Endothelial cell of hepatic sinusoid (primary cell): ENCODE results near the gene FAM234B.
"Not testable (repeated sequence)": the region's sequence is repeated elsewhere in the genome, so short reads cannot be mapped to it uniquely, and the experiment has no call there.

Experiments
- in situ Hi-C: cut with HindIII; loops from 2 replicates; pipeline ENCODE4 v1.10.0; 2017; ENCODE audit warnings: low sequenced_read_pairs

Gene FAM234B

DNA sequence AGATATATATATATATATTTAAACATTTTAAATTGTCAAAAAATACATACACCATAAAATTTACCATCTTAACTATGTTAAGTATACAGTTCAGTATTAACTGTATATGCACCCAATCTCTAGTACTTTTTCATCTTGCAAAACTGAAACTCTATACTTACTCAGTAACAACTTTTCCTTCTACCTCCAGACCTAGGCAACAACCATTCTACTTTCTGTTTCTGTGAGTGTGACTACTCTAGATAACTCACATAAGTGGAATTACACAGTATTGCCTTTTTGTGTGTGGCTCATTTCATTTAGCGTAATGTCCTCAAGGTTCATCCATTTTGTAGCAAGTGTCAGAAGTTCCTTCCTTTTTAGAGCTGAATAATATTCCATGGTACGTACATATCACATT, 8.2 kb downstream of the FAM234B start:
- in situ Hi-C loops = no loop called here

DNA sequence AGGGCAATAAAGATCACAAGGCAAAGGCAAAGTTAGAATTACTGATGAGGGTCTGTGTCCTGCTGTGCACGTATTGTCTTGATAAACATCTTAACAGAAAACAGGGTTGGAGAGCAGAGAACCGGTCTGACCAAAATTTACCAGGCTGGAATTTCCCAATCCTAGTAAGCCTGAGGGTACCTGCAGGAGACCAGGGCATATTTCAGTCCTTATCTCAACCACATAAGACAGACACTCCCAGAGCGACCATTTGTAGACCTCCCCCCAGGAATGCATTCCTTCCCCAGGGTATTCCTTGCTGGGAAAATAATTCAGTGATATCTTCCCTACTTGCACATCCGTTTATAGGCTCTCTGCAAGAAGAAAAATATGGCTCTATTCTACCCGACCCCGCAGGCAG, 9.4 kb downstream of the FAM234B start:
- in situ Hi-C loops = not testable (repeated sequence)

DNA sequence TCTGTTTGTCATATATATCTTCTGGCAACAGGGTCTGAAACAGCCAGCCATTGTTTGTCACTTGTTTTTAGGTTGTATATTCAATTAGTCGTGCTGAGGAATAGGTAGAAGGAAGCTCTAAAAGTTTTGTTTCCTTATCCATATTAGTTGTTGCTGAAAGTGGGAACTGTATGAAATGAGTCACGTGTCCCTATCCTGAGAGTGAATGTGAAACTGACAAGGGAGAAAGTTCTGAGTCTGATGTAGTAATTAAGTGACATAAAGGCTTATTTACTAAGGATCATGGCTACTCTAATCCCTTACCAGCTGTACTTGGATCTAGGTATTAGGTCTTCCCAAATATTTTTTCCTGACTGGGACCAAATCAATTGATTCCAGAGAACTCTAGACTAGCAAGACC, 16.4 kb downstream of the FAM234B start:
- in situ Hi-C loops = no loop called here

DNA sequence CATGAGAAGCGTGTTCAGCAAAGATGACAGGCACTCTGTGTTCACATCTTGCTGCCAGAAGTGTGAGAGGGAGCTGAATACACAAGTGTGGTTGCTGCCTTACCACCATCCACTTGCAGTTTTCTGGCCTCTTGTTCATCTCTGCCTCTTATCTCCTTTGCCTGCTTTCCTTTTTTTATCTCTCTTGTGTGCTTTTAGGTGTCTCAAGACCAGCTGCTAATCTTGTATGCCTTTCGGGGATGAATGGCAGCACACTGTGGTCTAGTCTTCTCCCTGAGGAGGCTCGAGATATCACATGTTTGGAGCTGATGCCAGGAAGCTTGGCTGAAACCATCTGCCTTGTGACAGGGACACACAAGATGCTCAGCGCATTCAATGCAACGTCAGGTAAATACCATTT, 17.2 kb downstream of the FAM234B start:
- in situ Hi-C loops = no loop called here

DNA sequence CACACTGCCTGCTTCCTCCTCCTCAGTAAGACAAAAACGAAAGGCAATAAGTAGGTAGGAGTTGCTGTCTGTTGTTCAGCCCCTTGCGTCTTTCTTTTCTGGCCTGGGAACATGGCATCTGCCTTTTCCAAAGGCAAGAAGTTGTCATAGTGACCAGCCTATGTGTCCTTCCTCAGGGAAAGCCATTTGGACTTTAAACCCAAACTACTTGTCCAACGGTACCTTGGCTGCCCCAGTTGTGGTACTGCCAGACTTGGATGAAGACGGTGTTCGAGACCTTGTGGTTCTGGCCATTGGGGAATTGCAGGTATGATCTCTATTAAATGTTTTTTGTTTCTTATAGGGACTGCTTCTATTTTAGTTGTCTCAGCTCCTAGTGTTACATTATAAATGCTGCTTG, 18.5 kb downstream of the FAM234B start:
- in situ Hi-C loops = no loop called here

DNA sequence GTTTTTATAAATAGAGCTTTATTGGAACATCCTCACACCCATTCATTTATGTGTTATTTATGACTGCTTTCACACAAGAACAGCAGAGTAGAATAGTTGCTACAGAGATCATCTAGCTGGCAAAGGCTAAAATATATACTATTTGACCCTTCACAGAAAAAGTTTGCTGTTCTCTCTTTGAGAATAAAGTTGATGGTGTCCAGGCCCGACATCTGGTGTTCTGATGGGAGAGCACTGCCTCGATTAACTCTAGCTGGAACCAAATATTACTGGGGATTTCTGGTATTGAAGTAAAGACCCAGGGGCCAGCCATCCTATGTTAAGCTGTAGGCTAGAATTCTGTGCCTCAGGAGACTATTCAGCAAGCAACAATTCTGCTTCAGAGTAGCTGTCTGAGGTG, 21.8 kb downstream of the FAM234B start:
- in situ Hi-C loops = no loop called here

DNA sequence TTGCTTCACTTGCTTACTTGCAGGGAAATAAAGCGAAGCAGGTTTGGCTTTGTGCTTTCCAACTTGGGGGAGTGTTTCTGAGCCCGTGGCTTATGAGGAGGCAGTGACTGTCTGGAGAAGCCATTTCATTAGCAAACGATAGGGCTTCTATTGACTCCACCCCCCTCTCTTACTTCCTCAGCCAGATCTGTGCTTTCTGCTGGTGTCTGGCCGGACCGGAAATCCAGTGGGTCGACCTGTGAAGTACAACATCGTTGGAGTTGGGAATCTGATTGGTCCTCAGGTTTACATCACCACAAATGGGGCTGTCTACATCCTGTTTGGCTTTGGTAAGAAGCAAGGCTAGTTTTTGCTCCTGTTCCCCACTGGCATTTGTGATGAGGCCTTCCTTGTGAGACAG, 22.3 kb downstream of the FAM234B start:
- in situ Hi-C loops = no loop called here

DNA sequence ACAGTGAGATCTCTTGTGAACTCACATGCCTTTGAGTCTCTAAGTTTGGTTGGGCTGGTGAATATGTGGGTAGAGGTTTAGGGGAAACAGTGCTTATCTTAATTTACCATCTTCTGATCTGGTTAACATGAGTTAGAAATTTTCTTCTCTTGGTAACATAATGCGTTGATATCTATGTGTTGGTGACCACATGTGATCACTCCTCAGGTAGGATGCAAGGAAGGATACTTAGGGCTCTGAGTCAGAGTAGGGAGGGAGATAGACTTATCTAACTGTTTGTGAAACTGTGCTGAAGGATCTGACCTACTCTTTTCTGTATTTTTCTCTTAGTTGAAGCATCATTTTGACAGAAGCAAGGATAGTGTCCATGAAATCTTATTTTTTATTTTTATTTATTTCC, 23.1 kb downstream of the FAM234B start:
- in situ Hi-C loops = no loop called here

DNA sequence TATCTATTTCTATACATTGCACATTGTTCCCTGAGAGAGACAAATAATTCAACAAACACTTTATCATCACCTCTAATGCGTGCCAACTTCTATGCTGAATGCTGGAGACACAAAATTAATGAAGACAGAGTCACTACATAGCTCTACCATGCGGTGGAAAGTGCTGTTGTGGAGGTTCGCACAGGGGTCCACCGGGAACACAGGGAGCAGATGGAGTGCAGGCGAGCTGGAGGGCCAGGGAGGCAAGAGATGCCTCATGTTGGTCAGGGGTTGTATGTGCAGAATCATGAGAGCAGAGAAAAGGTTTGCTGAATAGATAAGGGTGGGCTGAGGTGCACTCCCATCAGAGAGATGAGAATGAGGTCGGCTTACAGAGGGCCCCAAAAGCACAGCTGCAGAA, 25.2 kb downstream of the FAM234B start:
- in situ Hi-C loops = no loop called here

DNA sequence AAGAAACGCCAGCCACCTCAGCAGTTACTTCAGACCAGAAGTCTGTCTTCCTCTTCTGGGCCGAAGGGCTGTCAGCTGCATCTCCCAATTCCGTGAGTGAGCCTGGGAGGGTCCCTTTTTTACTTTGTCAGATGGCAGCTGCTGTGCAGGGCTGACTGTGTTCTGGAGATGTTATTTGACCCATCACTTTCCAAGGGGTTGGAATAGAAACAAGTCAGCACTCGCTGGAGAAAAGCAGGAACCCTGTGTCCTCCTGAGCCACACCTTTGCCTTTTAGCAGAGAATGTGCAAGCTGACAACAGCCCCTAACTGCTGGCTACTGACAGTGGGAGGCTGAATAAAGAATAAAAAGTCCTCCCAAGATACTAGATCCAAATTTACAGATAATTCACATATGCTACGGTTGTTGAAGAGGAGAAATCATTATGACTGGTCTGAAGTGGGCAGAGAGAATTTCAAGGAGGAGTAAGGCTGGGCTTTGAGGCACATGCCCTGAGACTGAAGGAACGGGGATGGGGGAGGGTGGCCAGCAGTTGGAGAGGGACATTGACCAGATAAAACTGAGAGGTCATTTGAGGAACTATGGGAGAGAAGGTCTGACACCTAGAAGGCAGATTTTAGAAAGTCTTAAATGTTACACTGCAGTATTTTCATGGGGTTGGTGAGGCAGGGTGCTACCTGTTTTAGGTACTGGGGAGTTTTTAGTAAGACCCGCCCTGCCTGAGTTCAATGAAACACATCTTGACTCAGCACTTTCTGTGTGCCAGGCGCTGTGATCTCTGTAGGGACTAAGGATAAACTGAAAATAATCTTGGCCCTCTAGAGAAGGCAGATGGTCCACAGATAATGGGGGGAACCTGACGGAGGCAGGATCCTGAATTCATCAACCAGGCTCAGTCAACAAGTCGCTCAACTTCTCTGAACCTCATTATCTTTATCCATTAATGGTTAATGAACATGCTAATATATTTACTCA, 27.4 kb downstream of the FAM234B start:
- in situ Hi-C loops = no loop called here

DNA sequence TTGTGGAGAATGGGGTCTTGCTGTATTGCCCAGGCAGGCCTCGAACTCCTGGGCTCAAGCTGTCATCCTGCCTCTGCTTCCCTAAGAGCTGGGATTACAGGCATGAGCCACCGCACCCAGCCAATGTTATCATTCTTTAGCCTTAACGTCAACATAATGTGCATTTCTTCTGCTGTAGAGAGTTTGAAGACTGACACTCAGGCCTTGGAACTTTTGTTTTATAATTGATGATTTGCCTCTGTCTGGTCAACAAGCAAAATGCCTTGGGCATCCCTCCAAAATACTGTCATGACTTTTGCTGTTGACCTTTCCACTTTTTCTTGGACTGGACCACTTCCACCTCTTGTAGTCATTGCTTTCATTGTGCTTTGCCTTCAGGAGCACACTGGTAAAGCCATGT, 29.0 kb downstream of the FAM234B start:
- in situ Hi-C loops = no loop called here

DNA sequence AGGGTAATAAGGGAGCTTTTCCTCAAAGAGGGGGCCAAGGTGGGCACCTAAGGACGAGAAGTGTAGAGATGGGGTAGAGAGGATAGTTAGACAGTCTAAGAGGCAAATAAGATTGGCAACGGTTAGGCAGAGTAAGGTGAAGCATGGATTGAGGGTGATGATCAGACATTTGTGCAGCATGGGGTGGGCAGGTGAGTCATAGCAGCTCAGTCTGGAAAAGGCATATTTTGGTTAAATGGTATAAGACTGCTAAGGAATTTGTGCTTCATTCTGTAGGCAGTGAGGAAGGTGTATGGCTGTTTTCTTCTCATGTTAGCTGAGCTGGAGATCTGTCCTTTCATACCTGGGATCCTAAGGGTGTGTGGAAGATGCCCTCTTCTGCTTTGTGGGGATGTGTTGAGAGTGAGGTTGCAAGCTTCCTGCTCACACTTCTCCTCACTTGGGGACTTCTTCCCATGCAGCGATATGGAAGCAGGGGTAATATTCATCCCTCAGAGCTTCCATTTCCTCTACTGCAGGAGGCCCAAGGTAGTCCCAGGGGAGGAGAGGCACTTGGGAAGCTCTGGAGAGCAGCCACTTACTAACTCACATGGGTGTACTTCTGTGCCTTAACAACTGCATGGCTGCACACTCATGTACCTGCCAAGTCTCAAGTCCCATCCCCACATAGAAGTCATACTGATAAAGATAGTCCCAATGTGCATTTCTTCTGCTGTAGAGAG, 30.4 kb downstream of the FAM234B start:
- in situ Hi-C loops = no loop called here

DNA sequence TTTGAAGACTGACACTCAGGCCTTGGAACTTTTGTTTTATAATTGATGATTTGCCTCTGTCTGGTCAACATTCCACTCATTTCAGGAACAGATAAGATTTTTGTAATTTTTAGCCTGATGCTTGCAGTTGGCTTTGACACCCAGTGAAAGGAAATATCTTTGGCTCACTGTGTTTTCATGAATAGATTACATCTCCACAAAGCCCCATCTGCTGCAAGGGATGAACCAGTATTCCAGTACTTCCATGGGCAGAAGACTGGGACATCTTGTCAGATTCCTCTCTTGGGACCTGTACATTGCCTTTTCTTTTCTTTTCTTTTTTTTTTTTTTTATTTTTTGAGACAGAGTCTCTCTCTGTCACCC, 30.9 kb downstream of the FAM234B start:
- in situ Hi-C loops = no loop called here

DNA sequence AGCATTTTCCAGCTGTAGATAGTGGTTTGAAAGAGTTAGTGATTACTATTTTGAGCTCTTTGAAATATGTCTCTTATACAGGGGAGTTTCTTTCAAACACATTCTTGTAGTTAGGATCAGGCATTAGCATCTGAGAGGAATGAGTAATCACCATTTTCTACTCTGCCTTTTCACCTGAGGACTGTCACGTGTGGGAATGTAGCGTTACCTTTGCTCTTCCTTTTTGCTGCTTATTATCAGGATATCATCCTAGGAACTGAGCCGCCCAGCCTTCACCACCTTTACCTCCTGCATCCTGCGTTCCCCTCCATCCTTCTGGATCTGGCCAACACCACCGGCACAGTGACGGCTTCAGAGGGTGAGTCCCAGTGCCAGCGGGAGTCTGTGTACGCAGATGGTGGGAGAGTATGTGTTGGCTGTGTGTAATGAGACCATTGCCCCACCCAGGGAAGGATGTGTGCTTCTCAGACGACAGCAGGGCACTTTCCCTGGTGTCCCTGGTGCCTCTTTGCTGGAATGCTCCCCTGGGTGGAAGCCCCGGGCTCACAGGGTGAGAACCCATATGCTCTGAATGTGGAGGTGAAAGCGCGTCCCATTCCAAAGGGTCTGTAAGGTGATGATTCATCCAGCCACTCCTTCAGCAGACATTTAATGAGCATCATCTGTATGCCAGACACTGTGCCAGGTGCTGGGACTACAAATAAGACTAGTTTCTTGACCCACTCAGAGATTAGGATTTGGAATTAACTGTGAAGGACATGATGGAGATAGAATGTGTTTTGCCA, 31.8 kb downstream of the FAM234B start:
- in situ Hi-C loops = no loop called here

DNA sequence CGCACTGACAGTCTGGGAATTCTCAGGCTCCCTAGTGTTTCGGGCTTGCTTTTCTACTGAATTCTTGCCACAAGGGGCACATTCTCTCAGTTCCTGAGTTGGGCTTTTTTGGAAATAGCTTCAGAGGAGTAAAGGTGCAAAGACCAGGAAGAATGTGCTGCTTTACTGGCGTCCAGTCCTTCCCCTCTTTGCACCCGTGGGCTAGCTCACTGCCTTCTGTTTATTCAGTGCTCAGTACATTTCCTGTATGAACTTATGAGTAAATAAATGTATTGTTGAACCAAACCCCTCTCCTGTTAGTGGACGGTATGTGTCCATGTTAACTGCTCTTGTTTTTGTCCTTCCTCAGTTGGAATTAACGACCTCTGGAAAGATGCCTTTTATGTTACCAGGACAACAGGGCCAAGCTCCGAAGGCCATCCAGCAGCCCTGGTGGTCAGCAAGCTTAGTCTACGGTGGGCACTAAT, 35.3 kb downstream of the FAM234B start:
- in situ Hi-C loops = no loop called here

DNA sequence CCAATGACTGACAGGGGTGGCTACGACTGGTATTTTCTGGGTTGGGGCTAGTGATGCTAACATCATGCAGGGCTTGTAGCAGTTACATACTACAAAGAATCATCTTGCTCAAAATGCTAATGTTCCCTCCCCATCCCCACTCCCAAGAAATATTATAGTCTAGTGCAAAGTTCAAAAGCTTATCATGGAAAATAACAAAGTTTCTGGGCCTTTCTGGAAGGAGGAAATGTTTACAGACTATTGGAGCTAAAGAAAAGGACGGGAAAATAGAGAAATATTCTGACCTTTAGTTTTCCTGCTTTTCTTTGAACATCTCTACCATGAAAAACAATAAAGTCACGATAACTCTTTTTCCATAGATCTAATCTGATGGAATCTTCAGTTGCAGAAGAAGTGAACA, 36.1 kb downstream of the FAM234B start:
- in situ Hi-C loops = no loop called here

DNA sequence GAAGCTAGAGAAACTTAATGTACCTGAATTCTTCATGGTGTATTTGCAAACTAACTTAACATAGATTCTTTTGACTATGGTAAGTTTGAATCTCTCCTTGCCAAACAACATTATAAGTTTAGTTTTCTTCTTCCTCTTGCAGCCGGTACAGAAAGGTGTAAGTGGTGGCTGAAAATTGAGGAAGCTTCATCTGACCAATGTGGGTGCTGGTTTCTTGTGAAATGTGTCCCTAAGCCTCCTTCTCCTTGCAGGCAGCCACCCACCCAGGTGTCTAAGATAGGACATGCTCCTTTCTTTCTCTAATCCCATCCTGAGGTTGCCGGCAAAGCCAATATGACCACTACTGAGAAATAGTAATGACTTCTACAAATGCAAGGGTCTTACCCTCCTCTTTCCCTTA, 38.7 kb downstream of the FAM234B start:
- in situ Hi-C loops = no loop called here

DNA sequence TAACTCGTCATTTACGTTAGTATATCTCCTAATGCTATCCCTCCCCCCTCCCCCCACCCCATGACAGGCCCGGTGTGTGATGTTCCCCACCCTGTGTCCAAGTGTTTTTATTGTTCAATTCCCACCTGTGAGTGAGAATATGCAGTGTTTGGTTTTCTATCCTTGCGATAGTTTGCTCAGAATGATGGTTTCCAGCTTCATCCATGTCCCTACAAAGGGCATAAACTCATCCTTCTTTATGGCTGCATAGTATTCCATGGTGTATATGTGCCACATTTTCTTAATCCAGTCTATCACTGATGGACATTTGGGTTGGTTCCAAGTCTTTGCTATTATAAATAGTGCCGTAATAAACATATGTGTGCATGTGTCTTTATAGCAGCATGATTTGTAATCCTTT, 39.5 kb downstream of the FAM234B start:
- in situ Hi-C loops = not testable (repeated sequence)

DNA sequence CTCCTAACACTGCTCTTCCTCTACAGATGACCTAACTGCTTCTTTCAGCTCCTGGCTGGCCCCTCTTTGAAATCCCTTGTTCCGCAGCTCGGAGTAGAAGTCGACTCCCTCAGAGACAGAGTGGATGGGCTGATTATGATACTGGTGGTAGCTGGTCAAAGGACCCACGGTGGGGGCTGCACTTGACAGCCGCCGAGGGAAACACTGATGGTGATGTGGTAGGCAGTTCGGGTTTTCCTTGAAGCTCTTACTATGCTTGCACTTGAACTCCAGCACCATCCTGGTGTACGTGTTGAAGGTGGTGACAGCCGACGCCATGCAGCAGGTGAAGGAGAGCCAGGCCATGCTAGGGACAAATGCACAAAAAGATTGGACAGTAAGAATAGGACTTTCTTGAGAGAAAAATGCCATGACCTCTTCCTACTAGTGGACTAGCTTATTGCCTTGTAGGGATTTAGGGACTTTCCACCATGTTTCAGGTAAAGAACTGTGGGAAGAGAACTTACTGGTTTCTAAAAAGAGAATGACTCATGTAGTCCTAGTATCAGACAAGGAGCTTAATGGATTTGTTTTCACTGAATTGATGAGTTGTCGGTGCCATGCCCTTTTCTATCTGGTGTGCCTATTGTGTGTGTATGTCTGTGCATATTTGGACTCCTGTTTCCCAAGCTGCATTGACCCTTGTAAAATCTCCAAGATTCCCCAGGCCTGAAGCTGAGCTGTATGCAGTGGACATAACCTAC, 40.9 kb downstream of the FAM234B start:
- in situ Hi-C loops = no loop called here

DNA sequence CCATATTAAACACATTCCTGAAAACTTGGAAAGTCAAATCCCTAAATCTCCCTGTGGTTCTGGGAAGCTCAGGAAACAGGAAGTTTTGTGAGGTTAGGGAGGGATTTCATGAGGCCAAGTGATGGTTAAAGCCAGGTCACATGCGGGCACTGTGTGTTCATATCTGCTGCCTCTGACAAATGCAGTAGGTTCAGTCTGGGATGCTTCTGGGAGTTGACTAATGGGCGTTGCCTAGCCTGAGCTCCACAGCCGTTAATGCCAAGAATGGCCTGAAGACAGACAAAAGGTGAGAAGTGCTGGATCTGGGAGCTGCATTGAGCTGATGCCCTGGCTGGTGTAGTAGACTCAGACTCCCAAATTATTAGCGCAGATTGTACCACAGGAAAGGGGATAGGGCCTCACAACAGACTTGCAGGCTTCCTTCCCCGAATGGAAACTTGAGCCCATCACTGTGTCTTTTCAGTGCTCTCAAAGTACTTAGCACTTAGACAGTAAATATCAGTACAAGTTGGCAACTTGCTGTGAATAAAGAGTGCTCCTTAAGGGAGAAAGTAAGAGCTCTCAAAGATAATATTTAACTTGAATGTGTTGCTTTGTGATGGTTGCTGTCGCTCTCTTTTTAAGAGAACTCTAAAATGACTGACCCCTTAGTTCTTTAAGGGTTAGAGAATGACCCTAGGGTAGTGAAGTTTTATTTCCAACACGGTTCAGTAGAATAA, 41.9 kb downstream of the FAM234B start:
- in situ Hi-C loops = no loop called here
